ENCODE data around the gene SCGB1D1. TPM values are rescaled to one million over a fixed set of nuclear protein-coding genes. Genes with fewer than 3 reads are reported as not detected.

Gene SCGB1D1, protein sequence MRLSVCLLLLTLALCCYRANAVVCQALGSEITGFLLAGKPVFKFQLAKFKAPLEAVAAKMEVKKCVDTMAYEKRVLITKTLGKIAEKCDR
- not detected for polyA plus RNA-seq (ENCODE audit: insufficient read length)

DNA sequence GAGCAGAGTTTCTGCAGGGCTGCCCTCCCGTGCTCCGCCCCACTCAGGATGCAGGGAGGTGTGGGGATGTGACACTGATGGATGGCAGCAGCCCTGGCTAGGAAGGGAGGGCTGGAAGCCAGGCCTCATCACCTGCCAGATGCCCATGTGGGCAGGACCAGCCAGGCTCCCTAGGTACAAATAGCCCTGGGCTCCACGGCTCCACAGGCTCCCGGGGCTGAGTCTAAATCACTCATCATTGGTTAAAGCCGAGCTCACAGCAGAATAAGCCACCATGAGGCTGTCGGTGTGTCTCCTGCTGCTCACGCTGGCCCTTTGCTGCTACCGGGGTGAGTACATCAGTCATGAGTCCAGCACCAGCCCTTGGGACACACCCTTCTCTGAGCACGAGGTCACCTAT is at the start of gene SCGB1D1:
TSS of gene SCGB1D1 (plus strand) at position 206 of the 400 bp plus-strand sequence. CDS start at position 275, 69 bp downstream.
- no peak for DNase-seq (ENCODE audit: low read depth)

DNA sequence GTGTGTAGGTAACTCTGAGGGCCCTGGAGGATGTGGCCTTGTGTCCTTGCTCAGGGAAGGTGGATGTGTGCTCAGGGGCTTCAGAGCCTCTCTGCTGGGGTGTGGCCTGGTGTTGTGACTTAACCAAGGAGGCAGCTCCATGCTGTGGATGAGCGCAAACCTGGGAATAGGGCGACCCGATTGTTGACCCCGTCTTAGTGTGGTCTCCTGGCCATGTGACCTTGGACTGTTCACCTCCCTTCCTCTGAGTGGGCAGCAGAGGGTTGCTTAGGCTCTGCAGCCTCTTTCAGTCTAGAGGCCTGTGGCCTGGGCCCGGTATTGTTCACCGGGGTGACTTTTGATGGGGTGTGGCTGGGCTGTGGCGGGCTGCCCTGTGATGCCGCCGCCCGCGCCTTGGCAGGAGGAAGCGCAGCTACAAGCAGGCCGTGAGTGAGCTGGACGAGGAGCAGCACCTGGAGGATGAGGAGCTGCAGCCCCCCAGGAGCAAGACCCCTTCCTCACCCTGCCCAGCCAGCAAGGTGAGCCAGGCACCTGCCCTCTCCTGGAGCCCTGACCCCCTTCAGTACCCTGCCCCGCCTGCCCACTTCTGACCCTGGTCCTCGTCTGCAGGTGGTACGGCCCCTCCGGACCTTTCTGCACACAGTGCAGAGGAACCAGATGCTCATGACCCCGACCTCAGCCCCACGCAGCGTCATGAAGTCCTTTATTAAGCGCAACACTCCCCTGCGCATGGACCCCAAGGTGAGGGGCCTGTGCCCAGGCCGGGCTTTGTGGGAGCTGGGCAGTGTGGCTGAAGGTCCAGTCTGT is 49.5 kb upstream of the SCGB1D1 start:
- DNase-seq (ENCODE audit: low read depth), result no peak

DNA sequence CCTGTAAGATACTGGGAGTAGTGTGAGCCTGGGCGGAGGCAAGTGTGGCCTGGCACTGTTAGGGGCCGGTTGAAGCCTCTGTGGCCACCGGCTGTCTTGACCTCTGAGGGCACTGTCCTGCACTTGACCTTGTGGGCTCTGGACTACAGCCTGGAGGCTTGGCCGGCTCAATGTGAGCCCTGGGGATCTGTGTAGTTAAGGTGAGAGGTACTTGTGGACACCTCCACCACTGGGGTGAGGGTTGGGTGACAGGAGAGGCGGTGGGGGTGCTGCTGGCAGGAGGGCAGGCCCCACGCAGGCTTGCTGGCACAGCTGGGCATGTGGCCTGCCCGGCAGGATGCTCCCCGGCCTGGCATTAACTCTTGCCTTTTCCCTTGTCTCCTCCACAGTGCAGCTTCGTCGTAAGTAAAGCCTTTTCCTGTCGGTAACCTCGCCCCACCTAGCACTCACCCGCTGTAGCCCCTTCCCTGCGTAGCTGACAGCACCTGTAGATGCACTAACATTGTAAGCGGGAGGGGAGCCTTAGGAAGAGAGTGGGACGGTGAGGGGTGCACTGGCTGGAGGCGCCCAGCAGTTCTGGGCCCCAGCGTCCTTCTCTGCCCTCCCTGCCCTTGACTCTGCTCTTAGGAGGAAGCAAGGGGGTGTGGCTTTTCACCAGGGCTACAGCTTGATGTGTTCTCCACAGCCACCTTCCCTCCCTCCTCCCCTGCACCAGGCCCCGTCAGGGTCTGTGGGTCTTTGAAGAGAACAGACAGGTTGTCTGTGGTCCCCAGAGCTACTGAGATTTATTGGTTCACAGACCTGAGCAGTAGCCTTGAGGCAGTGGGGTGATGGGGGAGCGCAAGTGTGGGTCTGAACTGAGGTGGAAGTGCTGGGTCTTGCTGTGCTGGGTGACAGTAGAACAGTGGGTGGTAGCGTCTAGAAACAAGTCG is 48.6 kb upstream of the SCGB1D1 start:
- no peak for DNase-seq (ENCODE audit: low read depth)

GRCh38 chr11:62142043-62142375 is 48.0 kb upstream of the SCGB1D1 start:
- no peak for DNase-seq (ENCODE audit: low read depth)

DNA sequence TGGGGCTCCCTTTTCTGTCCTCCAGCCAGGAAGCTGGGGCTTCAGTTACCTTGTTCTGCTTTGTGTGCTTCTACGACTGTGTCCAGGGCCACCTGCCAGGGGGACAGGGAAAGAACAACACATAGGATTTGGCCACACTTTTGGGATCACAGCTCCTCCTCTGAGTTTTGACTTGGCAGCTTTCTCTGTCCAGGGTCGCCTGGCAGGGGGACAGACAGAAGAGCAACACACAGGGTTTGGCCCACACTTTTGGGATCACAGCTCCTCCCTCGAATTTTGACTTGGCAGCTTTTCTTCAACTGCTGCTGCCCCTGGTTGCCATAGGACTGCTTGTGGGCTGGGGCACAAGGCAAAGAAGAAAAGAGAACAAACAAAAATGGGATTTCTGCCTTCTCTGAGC is 47.1 kb upstream of the SCGB1D1 start:
- no peak for DNase-seq (ENCODE audit: low read depth)

- DNase-seq (ENCODE audit: low read depth), result no peak
Measured at GRCh38 chr11:62143727-62144126, 46.3 kb upstream of the SCGB1D1 start.

DNA sequence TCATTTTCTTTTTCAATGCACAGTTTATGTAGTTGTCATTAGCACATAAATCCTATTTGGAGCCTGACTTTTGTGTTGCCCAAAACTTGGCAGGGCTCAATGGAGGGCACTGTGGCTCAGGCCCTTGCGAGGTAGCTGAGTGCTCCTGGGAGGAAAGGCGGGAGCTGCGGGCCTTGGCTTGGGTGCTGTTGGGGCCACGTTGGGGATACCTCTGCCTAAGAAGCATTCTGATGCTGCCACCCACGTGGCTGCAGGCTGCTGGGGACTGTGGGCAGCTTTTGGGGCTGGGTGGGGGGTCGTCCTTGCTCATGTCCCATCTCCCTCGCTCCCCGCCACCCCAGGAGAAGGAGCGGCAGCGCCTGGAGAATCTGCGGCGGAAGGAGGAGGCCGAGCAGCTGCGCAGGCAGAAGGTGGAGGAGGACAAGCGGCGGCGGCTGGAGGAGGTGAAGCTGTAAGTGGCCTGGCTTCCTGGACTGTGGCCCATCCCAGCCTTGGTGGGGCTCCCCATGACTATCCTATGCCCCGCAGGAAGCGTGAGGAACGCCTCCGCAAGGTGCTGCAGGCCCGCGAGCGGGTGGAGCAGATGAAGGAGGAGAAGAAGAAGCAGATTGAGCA is 45.3 kb upstream of the SCGB1D1 start:
- no peak for DNase-seq (ENCODE audit: low read depth)

DNA sequence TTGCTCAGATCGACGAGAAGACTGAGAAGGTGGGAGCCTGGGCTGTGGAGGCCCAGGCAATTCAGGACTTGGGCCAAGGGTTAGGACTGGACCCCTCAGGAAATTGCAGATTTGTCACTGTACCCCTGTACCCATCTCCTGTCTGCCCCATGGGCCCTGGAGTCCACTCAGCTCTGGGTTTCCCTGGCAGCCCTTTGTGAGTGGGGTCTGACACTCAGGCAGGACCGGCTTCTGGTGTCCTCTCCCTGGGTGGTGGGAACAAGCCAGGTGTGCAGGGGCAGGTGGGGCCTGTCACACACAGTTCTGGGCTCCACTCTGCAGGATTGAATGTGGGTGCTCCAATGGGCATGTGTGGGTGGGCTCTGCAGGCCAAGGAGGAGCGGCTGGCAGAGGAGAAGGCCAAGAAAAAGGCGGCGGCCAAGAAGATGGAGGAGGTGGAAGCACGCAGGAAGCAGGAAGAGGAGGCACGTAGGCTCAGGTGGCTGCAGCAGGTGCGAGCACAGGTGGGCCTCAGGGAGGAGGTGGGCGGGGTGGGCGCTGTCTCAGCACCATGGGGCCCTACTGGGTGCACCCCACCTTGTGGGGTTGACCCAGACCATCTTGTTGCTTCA is 44.6 kb upstream of the SCGB1D1 start:
- DNase-seq (ENCODE audit: low read depth), result no peak

GRCh38 chr11:62146476-62147200 is 43.4 kb upstream of the SCGB1D1 start:
- DNase-seq (ENCODE audit: low read depth), result no peak

GRCh38 chr11:62147545-62147944 is 42.5 kb upstream of the SCGB1D1 start:
- no peak for DNase-seq (ENCODE audit: low read depth)

DNA sequence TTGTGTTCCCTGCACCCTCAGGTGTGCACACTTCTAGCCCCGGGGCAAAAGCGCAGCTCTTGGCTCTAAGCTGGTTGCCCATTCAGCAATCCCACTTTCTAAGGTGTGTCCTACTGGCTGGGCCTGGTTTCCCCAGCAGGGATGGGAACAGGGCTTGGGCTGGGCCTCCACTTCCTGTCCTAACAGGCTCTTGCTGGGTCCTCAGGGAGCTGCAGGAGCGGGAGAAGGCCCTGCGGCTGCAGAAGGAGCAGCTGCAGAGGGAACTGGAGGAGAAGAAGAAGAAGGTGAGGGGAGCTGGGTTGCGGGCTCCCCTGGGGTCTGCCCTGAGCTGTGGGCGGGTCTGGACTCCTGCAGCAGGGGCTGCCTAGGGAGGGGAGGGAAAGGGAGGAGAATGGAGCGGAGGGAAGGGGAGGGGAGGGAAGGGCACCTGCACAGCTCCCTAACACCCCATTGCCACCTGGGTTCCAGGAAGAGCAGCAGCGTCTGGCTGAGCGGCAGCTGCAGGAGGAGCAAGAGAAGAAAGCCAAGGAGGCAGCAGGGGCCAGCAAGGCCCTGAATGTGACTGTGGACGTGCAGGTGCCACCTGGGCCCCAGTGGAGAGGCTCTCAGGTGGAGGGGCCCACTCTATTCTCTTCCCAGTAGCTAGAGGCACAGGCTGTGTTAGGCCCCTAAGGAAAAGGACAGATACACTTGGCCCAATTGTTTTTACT is 41.6 kb upstream of the SCGB1D1 start:
- no peak for DNase-seq (ENCODE audit: low read depth)

DNA sequence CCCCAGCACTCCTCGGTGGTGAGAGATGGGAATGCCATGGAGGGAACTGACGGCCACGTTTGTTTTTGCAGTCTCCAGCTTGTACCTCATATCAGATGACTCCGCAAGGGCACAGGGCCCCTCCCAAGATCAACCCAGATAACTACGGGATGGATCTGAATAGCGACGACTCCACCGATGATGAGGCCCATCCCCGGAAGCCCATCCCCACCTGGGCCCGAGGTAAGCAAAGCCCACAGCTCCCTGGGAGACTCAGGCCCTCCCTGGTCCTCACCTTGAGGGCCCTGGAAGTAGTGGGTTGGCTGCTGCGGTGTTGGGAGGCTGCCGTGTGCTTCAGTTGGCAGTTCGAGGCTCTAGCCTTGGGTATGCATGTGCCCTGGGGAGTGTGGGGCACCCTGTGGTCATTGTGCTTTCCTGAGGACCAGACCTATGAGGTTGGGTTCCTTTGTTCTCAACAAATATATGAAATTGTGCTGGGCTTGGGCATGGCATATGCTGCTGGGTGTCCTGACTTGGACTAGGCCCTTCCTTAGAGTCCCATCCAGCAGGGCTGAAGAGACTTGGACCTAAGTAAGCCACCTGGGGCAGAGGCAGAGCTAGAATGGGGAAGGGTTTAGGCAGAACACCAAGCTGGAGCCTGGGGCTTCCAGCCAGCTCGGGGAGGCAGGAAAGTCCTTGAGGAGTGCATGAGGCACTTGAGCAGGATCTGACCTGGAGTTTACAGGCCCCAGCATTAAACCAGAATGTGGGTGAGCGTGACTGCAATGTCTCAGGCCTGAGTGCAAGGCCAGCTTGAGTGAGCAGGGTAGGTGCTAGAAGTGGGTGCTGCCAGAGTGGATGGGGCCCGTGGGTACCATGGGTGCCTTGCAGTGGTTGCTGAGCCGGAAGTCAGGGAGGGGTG is 39.8 kb upstream of the SCGB1D1 start:
- DNase-seq (ENCODE audit: low read depth), result no peak

DNA sequence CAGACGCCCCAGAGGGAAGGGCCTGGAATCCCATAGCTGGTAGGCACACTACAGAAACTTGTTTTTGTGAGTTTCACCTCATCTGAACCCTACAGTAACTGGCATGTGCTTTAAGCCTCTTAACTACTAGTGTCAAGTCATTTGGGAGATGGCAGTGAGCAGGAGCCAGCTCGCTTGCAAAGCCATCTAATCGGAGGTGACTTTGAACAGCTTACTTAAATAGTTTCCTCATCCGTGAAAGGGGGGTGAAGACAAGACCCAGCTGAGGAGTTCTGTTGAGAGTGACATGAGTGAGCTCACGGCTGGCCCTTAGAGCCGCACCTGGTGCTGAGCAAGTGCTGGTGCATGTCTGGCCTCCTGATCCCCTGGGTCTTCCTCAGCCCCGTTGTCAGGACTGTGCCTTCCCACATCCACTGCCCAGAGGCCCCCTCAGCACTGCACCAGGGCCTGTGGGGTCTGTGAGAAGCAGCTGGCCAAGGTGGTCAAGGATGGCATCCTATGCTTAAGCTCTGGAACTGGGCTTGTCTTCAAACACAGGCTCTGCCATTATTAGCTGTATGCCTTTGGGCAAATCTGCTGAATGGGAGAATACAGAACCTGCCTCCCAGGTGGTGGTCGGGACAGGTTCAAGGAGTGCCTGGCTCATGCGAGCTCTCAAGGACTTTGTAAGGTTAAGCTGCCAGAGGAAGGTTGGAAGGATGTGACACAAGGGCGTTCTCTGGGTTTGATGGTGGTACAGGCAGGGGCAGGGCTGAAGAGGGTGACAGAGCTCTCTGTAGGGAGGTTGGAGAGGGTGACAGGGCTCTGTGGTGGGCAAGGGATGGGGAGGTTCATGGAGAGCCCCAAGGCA is 38.9 kb upstream of the SCGB1D1 start:
- no peak for DNase-seq (ENCODE audit: low read depth)

DNA sequence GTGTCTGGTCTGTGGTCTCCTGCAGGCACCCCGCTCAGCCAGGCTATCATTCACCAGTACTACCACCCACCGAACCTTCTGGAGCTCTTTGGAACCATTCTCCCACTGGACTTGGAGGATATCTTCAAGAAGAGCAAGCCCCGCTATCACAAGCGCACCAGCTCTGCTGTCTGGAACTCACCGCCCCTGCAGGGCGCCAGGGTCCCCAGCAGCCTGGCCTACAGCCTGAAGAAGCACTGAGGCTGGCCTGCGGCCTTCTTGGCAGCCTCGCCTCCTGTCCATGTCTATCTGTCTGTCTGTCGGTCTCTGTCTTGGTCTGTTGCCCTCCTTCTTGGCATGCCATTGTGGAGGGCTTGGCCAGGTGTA is 38.3 kb upstream of the SCGB1D1 start:
- DNase-seq (ENCODE audit: low read depth), result no peak

GRCh38 chr11:62152245-62153086 is 37.5 kb upstream of the SCGB1D1 start:
- no peak for DNase-seq (ENCODE audit: low read depth)

- DNase-seq (ENCODE audit: low read depth), result no peak
Measured at GRCh38 chr11:62153087-62153395, 37.0 kb upstream of the SCGB1D1 start.

DNA sequence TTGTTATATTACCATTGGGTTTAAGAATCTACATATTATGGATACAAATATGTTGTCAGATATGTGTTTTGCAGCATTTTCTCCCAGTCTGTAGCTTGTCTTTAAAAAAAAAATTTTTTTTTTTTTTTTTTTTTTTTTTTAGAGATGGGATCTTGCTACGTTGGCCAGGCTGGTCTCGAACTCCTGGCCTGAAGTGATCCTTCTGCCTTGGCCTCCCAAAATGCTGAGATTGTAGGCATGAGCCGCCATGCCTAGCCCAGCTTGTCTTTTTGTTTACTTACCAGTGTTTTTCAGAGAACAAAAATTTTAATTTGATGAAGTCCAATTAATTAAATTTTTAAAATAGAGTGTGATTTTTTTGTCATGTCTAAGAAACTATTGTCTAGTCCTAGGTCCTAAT is 36.4 kb upstream of the SCGB1D1 start:
- DNase-seq (ENCODE audit: low read depth), result no peak

- DNase-seq (ENCODE audit: low read depth), result no peak
Measured at GRCh38 chr11:62157603-62158002, 32.4 kb upstream of the SCGB1D1 start.
